ENCODE data around the gene BRMS1.
A peak's percentile ranks its signal among the peaks of the same experiment; 100 is the strongest.

BRMS1 gene

GRCh38 chr11:66302656-66303055, 42.2 kb downstream of the BRMS1 start:
- DNase-seq: no peak

GRCh38 chr11:66299186-66299585, 45.7 kb downstream of the BRMS1 start:
- DNase-seq: no peak

- no peak for DNase-seq
Measured at GRCh38 chr11:66297610-66298009, 47.3 kb downstream of the BRMS1 start.

GRCh38 chr11:66294626-66295620, 50.0 kb downstream of the BRMS1 start:
- no peak for DNase-seq

- no peak for DNase-seq
Measured at GRCh38 chr11:66293777-66294625, 50.9 kb downstream of the BRMS1 start.

GRCh38 chr11:66293352-66293751, 51.6 kb downstream of the BRMS1 start:
- DNase-seq: no peak

GRCh38 chr11:66292543-66293332, 52.2 kb downstream of the BRMS1 start:
- no peak for DNase-seq

GRCh38 chr11:66291706-66292542, 53.0 kb downstream of the BRMS1 start, which contains the start of gene TMEM151A:
TSS of gene TMEM151A (plus strand) at chr11:66291894. CDS start at chr11:66292014, 120 bp downstream.
- peak; percentile 24 for DNase-seq

- peak; percentile 24 for DNase-seq
Measured at GRCh38 chr11:66291303-66291705, 53.6 kb downstream of the BRMS1 start.

GRCh38 chr11:66290330-66290621, 54.6 kb downstream of the BRMS1 start:
- DNase-seq: no peak

GRCh38 chr11:66289548-66290329, 55.2 kb downstream of the BRMS1 start:
- DNase-seq: peak; percentile 91

GRCh38 chr11:66288671-66289547, 56.0 kb downstream of the BRMS1 start, which contains the start of gene YIF1A:
TSS of gene YIF1A (minus strand) at chr11:66289143. CDS start at chr11:66288985, 158 bp downstream.
- DNase-seq: peak; percentile 100

- DNase-seq: peak; percentile 46
Measured at GRCh38 chr11:66287889-66288670, 56.8 kb downstream of the BRMS1 start.
